HG03565 (cell line): Measurements from ENCODE around the gene USP15.
"Not testable (repeated sequence)": the region's sequence is repeated elsewhere in the genome, so short reads cannot be mapped to it uniquely, and the experiment has no call there.

ENCODE experiments used
- ATAC-seq: cut with Tn5 transposase; IDR thresholded peaks from one replicate; pipeline ENCODE4 v1.9.1; 2021; ENCODE audit warnings: mild to moderate bottlenecking, moderate library complexity; ENCODE audit not compliant: unreplicated experiment

USP15 gene

GRCh38 chr12:62319058-62319457 is 58.9 kb downstream of the USP15 start:
- no peak for ATAC-seq

GRCh38 chr12:62320054-62320453 is 59.9 kb downstream of the USP15 start:
- ATAC-seq = no peak

DNA sequence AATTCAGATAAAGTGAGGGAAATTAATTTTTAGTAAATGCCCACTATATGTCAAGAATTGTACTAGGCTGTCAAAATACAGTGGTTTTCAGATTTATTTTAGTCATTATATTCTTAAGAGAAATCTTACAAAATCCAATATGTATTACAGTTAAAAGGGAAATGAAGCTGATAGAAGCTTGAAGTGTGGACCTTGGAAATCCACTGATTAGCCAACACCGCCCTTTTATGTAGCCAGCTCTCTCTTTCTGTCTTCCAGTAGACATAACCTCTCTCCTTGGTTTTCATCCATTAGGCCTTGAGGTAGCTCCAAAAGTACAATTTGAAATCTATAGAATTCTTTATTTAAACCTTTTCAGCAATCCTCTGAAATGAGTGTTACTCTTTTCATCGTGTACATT is 63.2 kb downstream of the USP15 start:
- no peak for ATAC-seq

GRCh38 chr12:62328296-62328921 is 68.2 kb downstream of the USP15 start:
- ATAC-seq = no peak

- peak; percentile 82 for ATAC-seq
Measured at GRCh38 chr12:62331306-62331705, 71.1 kb downstream of the USP15 start.

DNA sequence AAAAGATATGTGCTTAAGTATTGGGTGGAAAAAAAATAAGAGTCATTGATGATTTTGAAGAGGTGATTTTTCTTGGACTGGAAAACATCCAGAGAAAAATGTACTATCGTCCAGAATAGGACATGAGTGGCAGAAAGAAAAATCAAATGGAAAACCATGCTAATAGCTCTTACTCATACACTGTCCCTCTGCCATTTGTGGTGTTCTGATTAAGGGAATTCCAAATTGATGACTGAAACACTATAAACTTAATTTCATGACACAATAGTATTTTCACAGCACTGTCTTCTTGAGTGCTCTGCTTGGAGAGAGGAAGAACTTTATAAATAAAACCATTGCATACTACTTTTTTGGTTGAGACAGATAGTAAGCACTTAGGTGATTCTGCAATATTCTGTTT is 72.4 kb downstream of the USP15 start:
- no peak for ATAC-seq

GRCh38 chr12:62335057-62335456 is 74.9 kb downstream of the USP15 start:
- ATAC-seq = no peak

- ATAC-seq = no peak
Measured at GRCh38 chr12:62335796-62336195, 75.6 kb downstream of the USP15 start.

DNA sequence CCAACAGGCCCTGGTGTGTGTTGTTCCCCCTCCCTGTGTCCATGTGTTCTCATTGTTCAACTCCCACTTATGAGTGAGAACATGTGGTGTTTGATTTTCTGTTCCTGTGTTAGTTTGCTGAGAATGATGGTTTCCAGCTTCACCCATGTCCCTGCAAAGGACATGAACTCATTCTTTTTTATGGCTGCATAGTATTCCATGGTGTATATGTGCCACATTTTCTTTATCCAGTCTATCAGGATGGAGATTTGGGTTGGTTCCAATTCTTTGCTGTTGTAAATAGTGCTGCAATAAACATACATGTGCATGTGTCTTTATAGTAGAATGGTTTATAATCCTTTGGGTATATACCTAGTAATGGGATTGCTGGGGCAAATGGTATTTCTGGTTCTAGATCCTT is 77.4 kb downstream of the USP15 start:
- not testable (repeated sequence) for ATAC-seq

GRCh38 chr12:62342614-62343303 is 82.6 kb downstream of the USP15 start:
- not testable (repeated sequence) for ATAC-seq

GRCh38 chr12:62343304-62344120 is 83.3 kb downstream of the USP15 start:
- not testable (repeated sequence) for ATAC-seq

GRCh38 chr12:62344731-62345556 is 84.7 kb downstream of the USP15 start:
- ATAC-seq = not testable (repeated sequence)

DNA sequence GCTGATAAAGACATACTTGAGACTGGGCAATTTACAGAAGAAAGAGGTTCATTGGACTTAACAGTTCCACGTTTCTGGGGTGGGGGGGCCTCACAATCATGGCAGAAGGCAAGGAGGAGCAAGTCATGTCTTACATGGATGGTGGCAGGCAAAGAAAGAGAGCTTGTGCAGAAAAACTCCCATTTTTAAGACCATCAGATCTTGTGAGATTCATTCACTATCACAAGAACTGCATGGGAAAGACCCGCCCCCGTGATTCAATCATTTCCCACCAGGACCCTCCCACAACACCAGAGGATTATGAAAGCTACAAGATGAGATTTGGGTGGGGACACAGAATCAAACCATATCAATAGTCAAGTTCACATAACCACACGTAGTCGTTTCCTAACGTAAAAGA is 85.5 kb downstream of the USP15 start:
- no peak for ATAC-seq

DNA sequence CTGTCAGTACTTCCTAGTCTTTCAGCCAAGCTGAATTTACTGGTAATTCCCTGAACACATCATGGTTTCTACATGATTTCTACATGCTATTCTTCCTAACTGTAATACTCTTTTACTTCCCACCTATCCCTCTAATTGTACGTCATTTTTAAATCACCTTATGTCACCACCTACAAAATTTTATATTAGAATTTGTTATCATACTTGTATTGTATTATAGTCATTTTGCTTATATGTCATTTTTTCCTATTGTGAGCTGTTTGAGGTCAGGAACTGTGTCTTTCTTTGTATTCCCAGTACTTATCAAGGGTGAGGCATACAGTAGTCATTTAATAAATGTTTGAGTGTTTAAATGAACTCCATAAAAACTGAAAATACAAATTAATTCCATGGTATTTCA is 86.6 kb downstream of the USP15 start:
- ATAC-seq = no peak

- ATAC-seq = no peak
Measured at GRCh38 chr12:62347922-62348650, 87.9 kb downstream of the USP15 start.

GRCh38 chr12:62350554-62350953 is 90.3 kb downstream of the USP15 start:
- no peak for ATAC-seq

GRCh38 chr12:62351326-62351725 is 91.1 kb downstream of the USP15 start:
- no peak for ATAC-seq

GRCh38 chr12:62361048-62361447 is 100.8 kb downstream of the USP15 start:
- no peak for ATAC-seq

- no peak for ATAC-seq
Measured at GRCh38 chr12:62363506-62363905, 103.3 kb downstream of the USP15 start.

GRCh38 chr12:62364697-62365096 is 104.5 kb downstream of the USP15 start:
- not testable (repeated sequence) for ATAC-seq
